Rectal smooth muscle tissue (tissue), 1 donor: ENCODE measurements around the gene IL10RA.

ENCODE experiments used
- H3K27ac ChIP-seq: one replicate; pipeline ENCODE4 v1.7.0; 2013; ENCODE audit warnings: low read depth, low read length, inconsistent platforms
- H3K27me3 ChIP-seq: one replicate; pipeline ENCODE4 v1.7.0; 2013; ENCODE audit warnings: low read length; ENCODE audit not compliant: control insufficient read depth, insufficient read depth
- H3K36me3 ChIP-seq: one replicate; pipeline ENCODE4 v1.7.0; 2013; ENCODE audit warnings: low read length; ENCODE audit not compliant: control insufficient read depth, insufficient read depth
- H3K4me1 ChIP-seq: one replicate; pipeline ENCODE4 v1.7.0; 2013; ENCODE audit warnings: low read length; ENCODE audit not compliant: control insufficient read depth, insufficient read depth
- H3K4me3 ChIP-seq: one replicate; pipeline ENCODE4 v1.7.0; 2013; ENCODE audit warnings: low read length
- H3K9ac ChIP-seq: one replicate; pipeline ENCODE4 v1.7.0; 2013; ENCODE audit warnings: low read length

IL10RA gene

GRCh38 chr11:117999354-117999993 lies 13.3 kb downstream of the IL10RA start:
- Histone ChIP-seq H3K36me3 (peaks cover 1% of the 10 kb centered on the region), H3K9ac (no peak overlapping the region), H3K27ac (no peak overlapping the region), H3K4me3 (no peak overlapping the region), H3K27me3 (no peaks in the 10 kb centered on the region), H3K4me1 (no peaks in the 10 kb centered on the region)

- no peaks in the 10 kb centered on the region for H3K4me1 ChIP-seq
- H3K9ac ChIP-seq, result no peak overlapping the region
- H3K27me3 ChIP-seq, result no peaks in the 10 kb centered on the region
- no peak overlapping the region for H3K4me3 ChIP-seq
- no peak overlapping the region for H3K27ac ChIP-seq
- H3K36me3 ChIP-seq, result no peaks in the 10 kb centered on the region
Observed at GRCh38 chr11:118000067-118000849, 14.1 kb downstream of the IL10RA start.

- H3K27ac ChIP-seq, result no peak overlapping the region
- no peaks in the 10 kb centered on the region for H3K27me3 ChIP-seq
- H3K4me1 ChIP-seq, result no peaks in the 10 kb centered on the region
- H3K9ac ChIP-seq, result no peak overlapping the region
- H3K36me3 ChIP-seq, result no peaks in the 10 kb centered on the region
- H3K4me3 ChIP-seq, result no peak overlapping the region
Observed at GRCh38 chr11:118000850-118001228, 14.6 kb downstream of the IL10RA start.

- H3K4me3 ChIP-seq, result no peak overlapping the region
- H3K27ac ChIP-seq, result no peak overlapping the region
- no peak overlapping the region for H3K9ac ChIP-seq
- H3K4me1 ChIP-seq, result no peaks in the 10 kb centered on the region
- H3K27me3 ChIP-seq, result no peaks in the 10 kb centered on the region
- H3K36me3 ChIP-seq, result no peaks in the 10 kb centered on the region
Observed at GRCh38 chr11:118001494-118001971, 15.3 kb downstream of the IL10RA start.

GRCh38 chr11:118002010-118002540 lies 15.9 kb downstream of the IL10RA start:
- H3K4me3 ChIP-seq, result no peak overlapping the region
- H3K27ac ChIP-seq, result peak overlapping the region; percentile 43
- H3K4me1 ChIP-seq, result no peaks in the 10 kb centered on the region
- no peak overlapping the region for H3K9ac ChIP-seq
- no peaks in the 10 kb centered on the region for H3K27me3 ChIP-seq
- H3K36me3 ChIP-seq, result no peaks in the 10 kb centered on the region

GRCh38 chr11:118002541-118003423 lies 16.6 kb downstream of the IL10RA start:
- H3K36me3 ChIP-seq, result no peaks in the 10 kb centered on the region
- no peak overlapping the region for H3K4me3 ChIP-seq
- H3K27me3 ChIP-seq, result no peaks in the 10 kb centered on the region
- H3K27ac ChIP-seq, result peak overlapping the region; percentile 57
- H3K9ac ChIP-seq, result no peak overlapping the region
- no peaks in the 10 kb centered on the region for H3K4me1 ChIP-seq

GRCh38 chr11:118003456-118003855 lies 17.3 kb downstream of the IL10RA start:
- Histone ChIP-seq H3K4me1 (no peaks in the 10 kb centered on the region), H3K9ac (no peak overlapping the region), H3K36me3 (no peaks in the 10 kb centered on the region), H3K27me3 (no peaks in the 10 kb centered on the region), H3K4me3 (no peak overlapping the region), H3K27ac (no peak overlapping the region)

GRCh38 chr11:118004543-118005223 lies 18.5 kb downstream of the IL10RA start:
- no peaks in the 10 kb centered on the region for H3K4me1 ChIP-seq
- H3K9ac ChIP-seq, result no peak overlapping the region
- H3K36me3 ChIP-seq, result no peaks in the 10 kb centered on the region
- no peaks in the 10 kb centered on the region for H3K27me3 ChIP-seq
- no peak overlapping the region for H3K4me3 ChIP-seq
- no peak overlapping the region for H3K27ac ChIP-seq

- Histone ChIP-seq H3K4me3 (no peak overlapping the region), H3K9ac (no peak overlapping the region), H3K36me3 (no peaks in the 10 kb centered on the region), H3K27ac (no peak overlapping the region), H3K4me1 (no peaks in the 10 kb centered on the region), H3K27me3 (no peaks in the 10 kb centered on the region)
Observed at GRCh38 chr11:118005224-118006152, 19.3 kb downstream of the IL10RA start.

- Histone ChIP-seq H3K9ac (no peak overlapping the region), H3K4me1 (no peaks in the 10 kb centered on the region), H3K4me3 (no peak overlapping the region), H3K27me3 (no peaks in the 10 kb centered on the region), H3K36me3 (no peaks in the 10 kb centered on the region), H3K27ac (no peak overlapping the region)
Observed at GRCh38 chr11:118006153-118006534, 19.9 kb downstream of the IL10RA start.

- no peak overlapping the region for H3K27ac ChIP-seq
Observed at GRCh38 chr11:118007040-118007439, 20.8 kb downstream of the IL10RA start.

More at GRCh38 chr11:118007040-118007439, 20.8 kb downstream of the IL10RA start:
- no peaks in the 10 kb centered on the region for H3K27me3 ChIP-seq
- no peak overlapping the region for H3K9ac ChIP-seq
- H3K36me3 ChIP-seq, result no peaks in the 10 kb centered on the region
- no peaks in the 10 kb centered on the region for H3K4me1 ChIP-seq
- H3K4me3 ChIP-seq, result no peak overlapping the region
